Spleen (tissue), 7 donors: ENCODE measurements around the gene ALDH1A3.

Experiments used
- POLR2A ChIP-seq, 3 donors: fragments of 450-650 bp; IDR thresholded peaks; one replicate each; pipeline ENCODE4 v1.5.1; 2017; ENCODE audit warnings: antibody characterized with exemption in 3 of 3, mild to moderate bottlenecking in 1 of 3
- POLR2AphosphoS5 ChIP-seq, 3 donors: sonication (generic); formaldehyde crosslinking; IDR thresholded peaks; one replicate each; pipeline ENCODE4 v1.5.1; 2017; ENCODE audit warnings: antibody characterized with exemption in 3 of 3
- TF ChIP-seq, protein P1 (sequence below), 11 experiments: fragments of 200-600 bp in 7 of 11; fragments of 450-650 bp in 4 of 11; sonication (generic) in 4 of 11; IDR thresholded peaks in 8 of 11; conservative IDR thresholded peaks in 3 of 11; 1 replicate in 7 of 11; 2 replicates in 4 of 11; pipeline versions ENCODE4 v1.4.0 to v1.8.0; 2016 to 2021; ENCODE audit warnings: antibody characterized with exemption in 11 of 11, inconsistent platforms in 4 of 11, mild to moderate bottlenecking in 1 of 11
- donor health status: DM: no; HTN: no; CAD: no; lungs with moderate emphysema.
- donor health status: DM: no; HTN: no; CAD: no.
- donor health status: DM: no; HTN: no; CAD: no.

DNA sequence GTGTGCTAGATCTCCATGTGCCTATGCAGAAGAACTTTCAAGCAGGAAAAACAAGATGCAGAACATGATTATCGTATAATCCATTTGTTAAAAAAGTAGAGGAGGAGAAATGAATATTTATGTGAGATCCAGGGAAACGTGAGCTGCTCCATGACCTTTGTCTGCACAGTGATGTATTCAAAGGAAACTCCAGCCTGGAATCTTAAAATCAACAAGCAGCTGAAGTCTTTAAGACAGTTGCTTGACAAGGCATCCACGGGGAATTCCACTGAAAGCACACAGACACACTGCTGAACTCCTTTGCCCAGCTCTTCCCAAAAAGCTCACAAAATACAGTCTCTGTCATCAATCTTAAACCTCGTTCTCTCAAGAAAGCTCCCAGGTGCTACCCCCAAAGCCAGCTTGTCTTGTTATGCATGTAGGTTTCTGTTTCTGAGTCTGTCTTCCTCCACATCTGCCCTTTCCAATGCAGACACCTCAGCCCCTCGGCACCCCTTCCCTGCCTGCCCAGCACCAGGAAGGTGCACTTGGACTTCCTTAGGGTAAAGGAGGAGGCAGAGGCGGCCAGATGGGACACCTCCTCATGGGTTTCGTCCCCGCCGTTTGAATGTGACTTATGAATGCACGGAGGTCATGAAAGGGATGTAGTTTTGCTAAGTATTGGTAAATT lies 68.3 kb downstream of the ALDH1A3 start:
- no peak for TF ChIP-seq POLR2A (IDR thresholded peaks at IDR 0.05)
- TF ChIP-seq, protein P1, sequence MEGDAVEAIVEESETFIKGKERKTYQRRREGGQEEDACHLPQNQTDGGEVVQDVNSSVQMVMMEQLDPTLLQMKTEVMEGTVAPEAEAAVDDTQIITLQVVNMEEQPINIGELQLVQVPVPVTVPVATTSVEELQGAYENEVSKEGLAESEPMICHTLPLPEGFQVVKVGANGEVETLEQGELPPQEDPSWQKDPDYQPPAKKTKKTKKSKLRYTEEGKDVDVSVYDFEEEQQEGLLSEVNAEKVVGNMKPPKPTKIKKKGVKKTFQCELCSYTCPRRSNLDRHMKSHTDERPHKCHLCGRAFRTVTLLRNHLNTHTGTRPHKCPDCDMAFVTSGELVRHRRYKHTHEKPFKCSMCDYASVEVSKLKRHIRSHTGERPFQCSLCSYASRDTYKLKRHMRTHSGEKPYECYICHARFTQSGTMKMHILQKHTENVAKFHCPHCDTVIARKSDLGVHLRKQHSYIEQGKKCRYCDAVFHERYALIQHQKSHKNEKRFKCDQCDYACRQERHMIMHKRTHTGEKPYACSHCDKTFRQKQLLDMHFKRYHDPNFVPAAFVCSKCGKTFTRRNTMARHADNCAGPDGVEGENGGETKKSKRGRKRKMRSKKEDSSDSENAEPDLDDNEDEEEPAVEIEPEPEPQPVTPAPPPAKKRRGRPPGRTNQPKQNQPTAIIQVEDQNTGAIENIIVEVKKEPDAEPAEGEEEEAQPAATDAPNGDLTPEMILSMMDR (IDR thresholded peaks at IDR 0.05 in 8 of 11, conservative IDR thresholded peaks at IDR 0.05 in 3 of 11), result no peak
- TF ChIP-seq POLR2AphosphoS5 (IDR thresholded peaks at IDR 0.05), result peak in 1 of 3 donors; percentile 25
